ENCODE results near the gene BTBD1.
A peak's percentile ranks its signal among the peaks of the same experiment; 100 is the strongest.

- TF ChIP-seq REST (tag by site-specific recombination; IDR thresholded peaks at IDR 0.05) (no peak), ZEB2 (tag by site-specific recombination; IDR thresholded peaks at IDR 0.05) (0 out of 2 replicates have a peak, but pooled peaks have one; percentile 49), ZFP37 (tag by site-specific recombination; IDR thresholded peaks at IDR 0.05) (no peak), ZNF274 (IDR thresholded peaks at IDR 0.05; ENCODE audit: low read length) (no peak), ZNF274 (tag by site-specific recombination; IDR thresholded peaks at IDR 0.05; ENCODE audit: borderline replicate concordance) (no peak), ZNF423 (tag by site-specific recombination; IDR thresholded peaks at IDR 0.05) (no peak)
These were observed 71.1 kb downstream of the BTBD1 start for GRCh38 chr15:82995938-82996337.

Measured in HEK293 (cell line).